HepG2 (cell line): Measurements from ENCODE around the gene NPDC1. TPM values are rescaled to one million over a fixed set of nuclear protein-coding genes. Genes with fewer than 3 reads are reported as not detected.
A peak's percentile ranks its signal among the peaks of the same experiment; 100 is the strongest.

Experiments used
- ARID4A ChIP-seq: sonication (generic); formaldehyde crosslinking; IDR thresholded peaks from 2 replicates; pipeline ENCODE4 v1.5.0; 2020; ENCODE audit warnings: mild to moderate bottlenecking, missing genetic modification reagents, borderline replicate concordance
- BRCA1 ChIP-seq: sonication (generic); formaldehyde crosslinking; IDR thresholded peaks from 2 replicates; pipeline ENCODE4 v1.4.0; 2020; ENCODE audit warnings: missing genetic modification reagents
- CEBPB ChIP-seq: IDR thresholded peaks from 2 replicates; pipeline ENCODE4 v1.6.1; 2011; ENCODE audit warnings: low read depth, low read length, improper control_type of control experiment, borderline replicate concordance
- GZF1 ChIP-seq: sonication (generic); formaldehyde crosslinking; IDR thresholded peaks from 2 replicates; pipeline ENCODE4 v1.5.1; 2020; ENCODE audit warnings: mild to moderate bottlenecking, missing genetic modification reagents
- HIVEP1 ChIP-seq: sonication (generic); formaldehyde crosslinking; IDR thresholded peaks from 2 replicates; pipeline ENCODE4 v1.4.0; 2020; ENCODE audit warnings: mild to moderate bottlenecking, missing genetic modification reagents
- JUND ChIP-seq: sonication (generic); formaldehyde crosslinking; IDR thresholded peaks from 2 replicates; pipeline ENCODE4 v1.8.0; 2022; ENCODE audit warnings: mild to moderate bottlenecking, missing genetic modification reagents
- MED1 ChIP-seq: sonication (generic); formaldehyde crosslinking; IDR thresholded peaks from 2 replicates; pipeline ENCODE4 v1.4.0; 2020; ENCODE audit warnings: missing genetic modification reagents
- PPARG ChIP-seq: conservative IDR thresholded peaks from 2 replicates; pipeline ENCODE4 v1.6.1; 2016; ENCODE audit warnings: missing biosample characterization, missing genetic modification reagents
- SPEN ChIP-seq: sonication (generic); formaldehyde crosslinking; IDR thresholded peaks from 2 replicates; pipeline ENCODE4 v1.5.1; 2020; ENCODE audit warnings: low read depth, mild to moderate bottlenecking, missing genetic modification reagents
- TFAP4 ChIP-seq: sonication (generic); IDR thresholded peaks from 2 replicates; pipeline ENCODE4 v1.6.1; 2016; ENCODE audit warnings: low read depth, borderline replicate concordance
- TRIM24 ChIP-seq: sonication (generic); formaldehyde crosslinking; IDR thresholded peaks from 2 replicates; pipeline ENCODE4 v1.8.0; 2022; ENCODE audit warnings: mild to moderate bottlenecking, missing genetic modification reagents
- ZBTB20 ChIP-seq: sonication (generic); formaldehyde crosslinking; IDR thresholded peaks from 2 replicates; pipeline ENCODE4 v1.8.1; 2023; ENCODE audit warnings: missing genetic modification reagents, low read depth, mild to moderate bottlenecking, borderline replicate concordance
- ZC3H4 ChIP-seq: sonication (generic); formaldehyde crosslinking; IDR thresholded peaks from 2 replicates; pipeline ENCODE4 v1.4.0; 2020; ENCODE audit warnings: missing genetic modification reagents, borderline replicate concordance
- ZFP91 ChIP-seq: sonication (generic); formaldehyde crosslinking; IDR thresholded peaks from 2 replicates; pipeline ENCODE4 v1.9.0; 2022; ENCODE audit warnings: missing genetic modification reagents, mild to moderate bottlenecking, borderline replicate concordance
- ZNF446 ChIP-seq: sonication (generic); formaldehyde crosslinking; IDR thresholded peaks from 2 replicates; pipeline ENCODE4 v1.5.0; 2020; ENCODE audit warnings: mild to moderate bottlenecking, missing genetic modification reagents
- ZNF547 ChIP-seq: sonication (generic); formaldehyde crosslinking; IDR thresholded peaks from 2 replicates; pipeline ENCODE4 v1.5.1; 2020; ENCODE audit warnings: mild to moderate bottlenecking, missing genetic modification reagents
- ZNF549 ChIP-seq: sonication (generic); formaldehyde crosslinking; IDR thresholded peaks from 2 replicates; pipeline ENCODE4 v1.5.0; 2020; ENCODE audit warnings: missing genetic modification reagents
- ZNF574 ChIP-seq: sonication (generic); formaldehyde crosslinking; IDR thresholded peaks from 2 replicates; pipeline ENCODE4 v1.4.0; 2020; ENCODE audit warnings: missing genetic modification reagents
- ZUFSP ChIP-seq: sonication (generic); formaldehyde crosslinking; IDR thresholded peaks from 2 replicates; pipeline ENCODE4 v1.9.0; 2021; ENCODE audit warnings: missing genetic modification reagents, mild to moderate bottlenecking, borderline replicate concordance
- polyA plus RNA-seq, 8 experiments: library from polyadenylated mRNA; depleted of rRNA in 3 of 8; stranded (reverse) in 7 of 8; unstranded in 1 of 8; fragments of >200 nt; fragmentation: Illumina TruSeq in 4 of 8; extraction: Trizol in 4 of 8; gene quantifications; 2 replicates each; pipeline versions ENCODE4 v1.2.1 to v1.2.3, GENCODE V29; 2011 to 2016; ENCODE audit warnings: low read depth in 4 of 8, missing spikeins in 1 of 8, mixed read lengths in 1 of 8; ENCODE audit not compliant: insufficient read depth in 1 of 8
- total RNA-seq, 5 experiments: library from RNA; depleted of rRNA; stranded (reverse); fragments of >200 nt; fragmentation: Illumina TruSeq; extraction: Trizol; gene quantifications; 2 replicates each; pipeline ENCODE4 v1.2.3, GENCODE V29; 2016; ENCODE audit warnings: low read depth in 1 of 5

NPDC1 gene
- total and polyA plus RNA-seq, 2 of the 13 experiments (the other 11 are each of a cell fraction or from before 2014, with no cell fraction given) = 0.84 to 5.4 TPM

- TF ChIP-seq ZC3H4 (CRISPR knock-in tag) = no peak
- no peak for TF ChIP-seq TRIM24 (CRISPR knock-in tag)
- TF ChIP-seq MED1 (CRISPR knock-in tag) = 0 out of 2 replicates have a peak, but pooled peaks have one; percentile 30
- TF ChIP-seq BRCA1 (CRISPR knock-in tag) = 0 out of 2 replicates have a peak, but pooled peaks have one; percentile 17
- peak; percentile 19; the same call in 1 of the 2 replicates for TF ChIP-seq ARID4A (CRISPR knock-in tag)
- no peak for TF ChIP-seq ZBTB20
- TF ChIP-seq SPEN (CRISPR knock-in tag) = peak; percentile 89; the same call in 1 of the 2 replicates
- TF ChIP-seq ZNF446 (CRISPR knock-in tag) = no peak
- no peak for TF ChIP-seq PPARG (CRISPR knock-in tag)
- peak; percentile 40 for TF ChIP-seq ZNF574 (CRISPR knock-in tag)
- TF ChIP-seq ZFP91 (CRISPR knock-in tag) = peak; percentile 53; the same call in 1 of the 2 replicates
- TF ChIP-seq HIVEP1 (CRISPR knock-in tag) = no peak
- no peak for TF ChIP-seq ZNF549 (CRISPR knock-in tag)
- no peak for TF ChIP-seq CEBPB
- TF ChIP-seq ZNF547 (CRISPR knock-in tag) = peak; percentile 46; the same call in 1 of the 2 replicates
- TF ChIP-seq ZUFSP = no peak
- no peak for TF ChIP-seq TFAP4
- no peak for TF ChIP-seq JUND (CRISPR knock-in tag)
- TF ChIP-seq GZF1 (CRISPR knock-in tag) = 0 out of 2 replicates have a peak, but pooled peaks have one; percentile 24
Observed at GRCh38 chr9:137073992-137074399, 28.0 kb upstream of the NPDC1 start (continued).
